ENCODE results near the gene NKX1-1.
"Not testable (repeated sequence)": the region's sequence is repeated elsewhere in the genome, so short reads cannot be mapped to it uniquely, and the experiment has no call there.

NKX1-1 gene

GRCh38 chr4:1383728-1384591 lies 22.3 kb downstream of the NKX1-1 start:
- no peak for DNase-seq

DNA sequence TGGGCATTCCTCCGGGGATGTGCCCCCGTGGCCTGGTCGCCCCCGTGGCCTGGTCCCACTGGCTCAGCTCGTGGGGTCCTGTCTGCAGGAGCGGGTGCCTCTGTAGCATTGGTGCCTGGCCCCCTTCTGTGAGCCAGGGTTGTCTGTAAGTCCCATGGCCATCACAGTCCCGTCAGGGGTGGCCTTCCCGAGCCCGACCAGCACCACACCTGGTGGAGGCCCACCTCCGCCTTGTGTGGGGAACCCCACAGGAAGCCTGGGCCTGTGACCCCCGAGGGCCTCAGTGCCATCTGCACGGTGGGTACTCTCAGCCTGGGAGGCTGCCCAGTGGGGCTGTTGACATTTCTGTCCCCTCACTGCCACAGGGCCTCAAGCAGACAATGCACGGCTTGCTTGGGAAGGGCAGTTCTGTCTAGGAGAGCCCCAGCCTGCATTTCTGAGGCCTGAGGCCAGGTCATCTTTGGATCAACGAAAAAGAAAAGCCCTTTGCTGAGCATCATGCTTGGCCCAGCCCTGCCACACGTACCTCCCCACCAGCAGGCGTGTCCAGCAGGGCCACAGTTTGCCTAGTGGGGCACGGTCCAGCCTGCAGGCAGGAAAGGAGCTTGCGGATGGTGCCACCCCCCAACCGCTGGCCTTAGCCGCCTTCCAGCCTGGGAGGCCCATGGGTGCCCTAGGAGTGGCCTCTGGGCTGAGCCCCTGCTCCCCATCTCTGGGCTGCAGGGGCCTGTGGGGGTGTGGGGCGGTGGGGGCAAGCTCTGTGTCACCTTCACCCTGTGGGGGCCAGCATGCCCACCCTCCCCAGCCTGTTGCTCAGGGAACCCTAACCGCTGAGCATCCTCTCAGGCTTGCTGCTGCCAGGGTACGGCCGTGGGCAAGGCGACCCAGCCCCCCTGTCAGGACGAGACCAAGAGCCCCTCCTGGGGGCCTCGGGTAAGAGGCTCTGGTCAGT lies 23.2 kb downstream of the NKX1-1 start:
- DNase-seq: no peak

DNA sequence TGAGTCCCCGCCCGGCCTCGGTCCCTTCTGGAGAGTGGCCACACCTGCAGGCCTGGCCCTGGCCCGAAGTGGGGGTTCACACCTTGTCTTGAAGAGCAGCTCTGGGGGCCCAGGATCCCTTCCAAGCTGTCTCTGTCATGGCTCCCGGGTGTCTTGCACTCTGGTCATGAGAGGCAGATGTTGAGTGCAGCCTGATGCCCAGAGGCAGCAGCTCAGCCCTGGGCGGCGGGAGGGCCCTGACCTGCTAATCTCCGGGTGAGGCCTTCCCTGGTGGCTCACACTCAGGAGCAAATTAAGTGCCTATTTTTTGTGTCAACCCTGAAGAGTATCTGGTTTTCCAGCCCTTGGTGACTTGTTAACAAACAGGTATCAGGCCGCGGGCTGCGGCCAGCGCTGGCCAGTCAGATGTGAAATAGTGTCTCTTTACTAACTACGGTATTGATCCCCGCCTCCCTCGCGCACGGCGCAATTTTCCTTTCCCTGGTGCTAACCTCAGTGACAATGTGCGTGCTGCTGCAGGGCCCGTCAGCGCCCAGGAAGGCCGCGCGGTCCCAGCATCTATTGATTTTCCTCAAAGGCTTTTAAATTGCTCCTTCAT lies 24.2 kb downstream of the NKX1-1 start:
- no peak for DNase-seq

- no peak for DNase-seq
Observed at GRCh38 chr4:1381181-1381621, 25.0 kb downstream of the NKX1-1 start.

- DNase-seq: no peak
Observed at GRCh38 chr4:1380368-1381151, 25.7 kb downstream of the NKX1-1 start.

- DNase-seq: no peak
Observed at GRCh38 chr4:1379801-1380331, 26.4 kb downstream of the NKX1-1 start.

GRCh38 chr4:1379351-1379781 lies 26.9 kb downstream of the NKX1-1 start:
- no peak for DNase-seq

- DNase-seq: no peak
Observed at GRCh38 chr4:1378559-1379231, 27.5 kb downstream of the NKX1-1 start.

DNA sequence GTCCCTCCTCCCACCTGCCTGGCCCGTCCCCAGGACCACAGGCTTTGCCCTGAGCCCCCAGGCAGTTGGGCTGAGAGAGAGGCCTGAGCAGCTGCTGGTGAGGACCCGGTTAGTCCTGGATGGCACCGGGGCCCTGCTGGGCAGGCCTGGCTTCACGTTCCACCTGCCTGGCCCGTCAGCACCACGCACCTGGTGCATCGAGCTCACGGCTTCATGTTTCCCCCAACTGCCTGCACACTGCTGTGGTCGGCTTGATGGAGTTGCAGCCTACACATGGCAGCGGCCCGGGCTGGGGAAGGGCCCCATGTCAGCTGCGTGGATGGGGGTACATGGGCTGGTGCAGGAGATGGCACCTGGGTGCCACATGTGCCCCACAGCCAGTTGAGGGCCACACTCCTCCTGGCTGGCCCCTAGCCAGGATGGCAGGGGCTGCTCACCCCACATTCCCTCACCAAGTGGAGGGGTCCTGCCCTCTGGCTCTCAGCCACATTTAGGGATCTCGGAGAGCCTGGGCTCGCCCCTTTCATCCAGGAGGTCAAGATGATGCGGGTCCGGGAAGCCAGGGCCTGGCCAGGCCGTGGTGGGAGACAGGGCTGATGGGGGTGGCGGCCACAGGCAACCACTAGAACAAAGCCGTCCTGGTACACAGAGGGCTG lies 28.5 kb downstream of the NKX1-1 start:
- no peak for DNase-seq

- peak; percentile 42 for DNase-seq
Observed at GRCh38 chr4:1376841-1377605, 29.2 kb downstream of the NKX1-1 start.

GRCh38 chr4:1376391-1376840 lies 29.8 kb downstream of the NKX1-1 start:
- peak; percentile 12 for DNase-seq

GRCh38 chr4:1375761-1376322 lies 30.4 kb downstream of the NKX1-1 start:
- peak; percentile 4 for DNase-seq

- peak; percentile 23 for DNase-seq
Observed at GRCh38 chr4:1375051-1375721, 31.1 kb downstream of the NKX1-1 start.

DNA sequence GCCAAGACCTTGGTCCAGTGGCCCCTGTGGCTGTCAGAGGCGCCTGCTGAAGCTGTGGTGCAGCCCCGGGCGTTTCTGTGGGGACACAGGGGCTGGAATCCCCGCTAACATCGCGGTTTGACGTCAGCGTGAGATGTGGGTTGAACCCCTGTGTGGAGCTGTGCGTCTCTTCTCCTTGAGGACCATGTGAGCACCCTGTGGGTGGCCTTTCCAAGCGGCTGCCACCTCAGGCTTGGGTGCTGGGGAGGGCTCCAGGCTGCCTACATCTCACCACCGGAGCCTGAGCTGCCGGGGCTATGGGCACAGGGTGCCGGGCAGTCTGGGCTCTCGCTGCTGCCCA lies 31.6 kb downstream of the NKX1-1 start:
- no peak for DNase-seq

GRCh38 chr4:1373892-1374705 lies 32.1 kb downstream of the NKX1-1 start:
- DNase-seq: peak; percentile 11

GRCh38 chr4:1372576-1372975 lies 33.7 kb downstream of the NKX1-1 start:
- DNase-seq: not testable (repeated sequence)

DNA sequence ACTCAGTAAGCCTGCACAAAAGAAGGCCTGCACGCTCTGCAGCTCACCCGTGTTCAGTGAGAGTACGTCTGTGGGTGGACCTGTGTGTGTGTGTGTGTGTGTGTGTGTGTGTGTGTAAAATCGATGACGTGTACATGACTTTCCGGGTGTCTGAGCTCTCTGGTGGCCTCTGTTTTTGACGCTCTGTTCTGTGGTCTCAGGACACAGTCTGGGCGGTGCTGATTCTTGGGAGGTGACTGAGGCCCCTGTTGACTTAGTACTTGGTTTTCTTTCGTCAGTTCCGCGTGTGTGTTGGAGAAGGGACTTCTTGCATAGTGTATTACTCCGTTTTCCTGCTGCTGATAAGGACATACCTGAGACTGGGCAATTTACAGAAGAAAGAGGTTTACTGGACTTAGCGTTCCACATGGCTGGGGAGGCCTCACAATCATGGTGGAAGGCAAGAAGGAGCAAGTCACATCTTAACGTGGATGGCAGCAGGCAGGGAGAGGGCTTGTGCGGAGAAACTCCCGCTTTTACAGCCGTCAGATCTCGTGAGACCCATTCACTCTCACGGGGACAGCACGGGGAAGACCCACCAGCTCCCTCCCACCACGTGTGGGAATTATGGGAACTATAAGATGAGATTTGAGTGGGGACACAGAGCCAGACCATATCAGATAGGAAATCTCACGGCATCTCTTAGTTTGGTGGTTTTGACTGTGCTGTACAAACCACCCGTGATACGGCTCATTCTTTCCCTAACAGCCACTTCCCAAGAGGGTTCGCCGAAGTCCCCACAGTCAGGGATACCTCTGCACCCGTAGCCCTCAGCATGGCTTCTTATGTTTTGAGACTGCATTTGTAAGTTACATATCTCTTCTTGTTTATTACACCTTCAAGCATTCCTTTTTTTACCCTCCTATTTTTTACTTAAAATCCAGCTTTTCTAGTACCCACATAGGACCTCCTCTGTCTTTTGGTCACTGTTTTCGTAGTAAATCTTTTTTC lies 34.8 kb downstream of the NKX1-1 start:
- no peak for DNase-seq

All from right hindlimb (tissue), 1 donor.